ENCODE results near the gene AOAH.
A peak's percentile ranks its signal among the peaks of the same experiment; 100 is the strongest.

Gene AOAH

GRCh38 chr7:36723951-36724664, at the start of gene AOAH:
AOAH (minus strand) TSS chr7:36724494; CDS start chr7:36724148, 346 bp downstream.
- DNase-seq (ENCODE audit: low spot score): peak; percentile 94

DNA sequence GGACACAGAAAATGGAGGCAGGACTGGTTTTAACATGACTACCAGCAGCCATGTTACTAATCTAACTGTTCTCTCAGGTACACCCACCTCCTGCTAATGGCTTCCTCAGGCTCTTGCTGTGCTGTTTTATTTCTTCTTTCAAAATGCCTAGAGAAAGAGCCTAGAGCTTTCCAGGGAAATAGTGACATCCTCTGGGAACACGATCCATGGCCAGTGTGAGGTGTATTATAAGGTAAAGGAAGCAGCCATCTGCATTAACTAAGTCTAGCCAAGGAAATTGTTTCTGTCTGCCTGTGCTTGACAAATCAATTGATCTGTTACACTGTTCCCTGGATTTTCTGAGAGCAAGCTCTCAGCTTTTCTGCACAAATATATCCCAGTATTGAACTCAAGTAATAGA, 42.2 kb upstream of the AOAH start:
- no peak for DNase-seq (ENCODE audit: low spot score)

DNA sequence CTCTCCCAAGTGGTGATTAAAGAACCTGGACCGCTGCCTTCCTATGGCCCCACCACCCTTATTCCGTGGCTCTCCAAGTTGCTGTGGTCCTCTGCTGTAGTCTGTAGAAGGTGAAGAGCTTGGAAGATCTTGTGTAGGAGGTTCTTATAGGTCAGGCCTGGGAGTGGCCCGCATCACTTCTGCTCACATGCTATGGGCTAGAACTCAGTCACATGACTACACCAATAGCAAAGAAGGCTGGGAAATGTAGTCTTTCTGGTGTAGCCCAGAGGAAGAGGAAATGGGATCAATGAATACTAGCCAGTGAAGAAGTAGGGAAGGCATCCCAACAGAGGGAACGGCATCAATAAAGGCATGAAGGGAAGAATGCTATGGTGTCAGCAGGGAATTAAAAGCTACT, 41.3 kb upstream of the AOAH start:
- no peak for DNase-seq (ENCODE audit: low spot score)

DNA sequence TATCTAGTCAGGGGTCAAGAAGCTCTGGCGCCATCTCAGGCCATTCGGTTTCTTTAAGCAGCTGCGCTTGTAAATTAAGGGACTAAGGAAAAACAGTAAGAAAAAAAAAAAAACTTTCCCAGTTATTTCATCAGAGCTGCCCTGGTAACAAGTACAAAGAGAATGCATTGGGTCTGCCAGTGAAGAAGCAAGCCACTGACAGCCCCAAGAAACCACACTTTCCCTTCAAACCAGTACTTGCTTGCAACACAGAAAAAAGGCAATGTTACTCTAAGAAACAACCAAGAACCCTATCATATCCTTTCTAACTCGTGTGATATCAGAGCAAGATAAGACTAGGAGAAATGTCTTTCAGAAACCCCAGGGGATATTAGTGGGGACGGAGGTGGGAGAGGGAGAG, 40.6 kb upstream of the AOAH start:
- peak; percentile 27 for DNase-seq (ENCODE audit: low spot score)

- DNase-seq (ENCODE audit: low spot score): no peak
Measured at GRCh38 chr7:36763132-36763816, 39.0 kb upstream of the AOAH start.

DNA sequence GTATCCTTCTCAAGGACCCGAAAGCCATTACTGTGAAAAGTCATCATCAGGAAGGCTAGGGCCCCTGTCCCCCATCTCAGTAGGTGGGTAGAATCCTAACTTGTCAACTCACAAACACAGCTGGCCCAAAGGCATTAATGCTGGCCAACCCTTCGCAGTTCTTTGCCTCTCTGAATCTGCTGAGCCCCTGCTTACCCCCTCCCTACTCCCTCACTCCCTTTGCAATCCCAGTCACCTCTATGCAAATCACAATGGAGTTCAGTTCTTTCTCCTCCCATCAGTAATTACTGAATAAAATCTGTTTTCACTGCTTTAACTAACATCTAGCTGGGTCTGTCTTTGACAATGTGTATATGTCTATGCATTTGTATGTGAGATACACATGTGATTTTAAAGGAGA, 38.1 kb upstream of the AOAH start:
- no peak for DNase-seq (ENCODE audit: low spot score)

DNA sequence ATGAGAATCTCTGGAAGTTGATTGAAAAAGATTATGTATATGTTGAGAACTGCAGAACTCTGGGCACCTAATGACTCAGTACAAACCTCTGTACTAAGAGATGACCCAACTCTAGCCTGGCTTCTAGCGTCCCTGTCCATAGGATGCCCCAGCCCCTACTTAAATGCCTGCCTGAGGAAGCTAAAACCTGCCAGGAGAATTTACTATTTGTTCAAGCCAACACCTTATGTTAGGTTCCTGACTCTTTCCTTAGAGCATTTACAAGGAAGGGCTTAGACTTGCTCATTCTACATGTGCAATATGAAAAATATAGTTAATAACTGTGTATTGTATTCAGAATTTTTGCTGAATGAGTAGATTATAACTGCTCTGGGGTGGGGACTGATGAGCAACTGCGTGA, 37.5 kb upstream of the AOAH start:
- no peak for DNase-seq (ENCODE audit: low spot score)

DNA sequence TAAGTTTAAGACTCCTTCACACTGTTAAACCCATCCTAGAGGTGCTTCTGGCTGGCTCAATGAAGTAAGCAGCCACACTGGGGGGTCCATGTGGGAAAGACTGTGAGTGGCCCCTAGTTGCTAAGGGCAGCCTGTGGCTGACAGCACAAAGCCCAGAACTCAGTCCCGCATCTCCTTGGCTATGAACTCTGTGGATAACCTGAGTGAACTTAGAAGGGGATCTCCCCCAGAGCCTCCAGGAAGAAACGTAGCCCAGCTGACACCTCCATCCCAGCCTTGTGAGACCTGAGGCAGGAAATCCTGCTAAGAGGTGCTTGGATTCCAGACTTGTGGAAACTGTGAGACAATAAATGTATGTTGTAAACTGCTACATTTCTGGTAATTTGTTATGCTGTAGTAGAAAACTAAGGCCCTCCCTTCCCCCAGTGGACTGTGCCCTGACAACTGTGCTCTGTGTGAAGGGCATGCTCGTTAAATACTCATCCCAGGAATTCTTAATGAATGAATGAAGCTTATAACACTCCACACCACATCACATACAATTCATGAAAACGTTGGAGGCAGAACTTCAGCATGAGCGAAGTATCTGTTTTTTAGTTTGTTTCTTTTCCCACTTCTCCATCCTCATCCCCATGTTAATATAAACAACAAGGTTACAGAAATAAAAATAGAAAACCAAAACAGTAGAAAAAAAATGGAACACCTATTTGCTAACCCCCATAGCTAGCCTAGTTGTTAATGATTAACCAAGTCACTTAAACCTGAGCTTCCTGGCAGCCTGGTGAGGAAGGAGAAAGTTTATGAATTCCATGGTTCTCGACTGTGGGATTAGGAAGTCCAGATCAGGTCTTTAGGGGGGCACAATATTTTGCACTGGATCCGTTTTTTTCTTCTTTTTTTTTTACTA, 36.8 kb upstream of the AOAH start:
- no peak for DNase-seq (ENCODE audit: low spot score)

GRCh38 chr7:36758879-36759278, 34.6 kb upstream of the AOAH start:
- DNase-seq (ENCODE audit: low spot score): no peak

DNA sequence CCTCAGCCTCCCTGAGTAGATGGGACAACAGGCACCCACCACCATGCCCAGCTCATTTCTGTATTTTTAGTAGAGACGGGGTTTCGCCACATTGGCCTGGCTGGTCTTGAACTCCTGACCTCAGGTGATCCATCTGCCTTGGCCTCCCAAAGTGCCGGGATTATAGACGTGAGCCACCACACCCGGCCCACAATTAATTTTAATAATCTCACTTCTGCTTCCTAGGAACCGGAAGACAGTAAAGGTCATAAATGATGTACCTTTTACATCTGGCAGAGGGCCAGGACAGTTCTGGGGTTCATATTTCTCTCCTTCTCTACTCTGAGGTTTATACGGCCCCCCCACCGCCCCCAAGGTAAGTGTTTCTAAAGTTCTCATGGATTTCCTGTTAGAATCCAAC, 31.2 kb upstream of the AOAH start:
- no peak for DNase-seq (ENCODE audit: low spot score)

DNA sequence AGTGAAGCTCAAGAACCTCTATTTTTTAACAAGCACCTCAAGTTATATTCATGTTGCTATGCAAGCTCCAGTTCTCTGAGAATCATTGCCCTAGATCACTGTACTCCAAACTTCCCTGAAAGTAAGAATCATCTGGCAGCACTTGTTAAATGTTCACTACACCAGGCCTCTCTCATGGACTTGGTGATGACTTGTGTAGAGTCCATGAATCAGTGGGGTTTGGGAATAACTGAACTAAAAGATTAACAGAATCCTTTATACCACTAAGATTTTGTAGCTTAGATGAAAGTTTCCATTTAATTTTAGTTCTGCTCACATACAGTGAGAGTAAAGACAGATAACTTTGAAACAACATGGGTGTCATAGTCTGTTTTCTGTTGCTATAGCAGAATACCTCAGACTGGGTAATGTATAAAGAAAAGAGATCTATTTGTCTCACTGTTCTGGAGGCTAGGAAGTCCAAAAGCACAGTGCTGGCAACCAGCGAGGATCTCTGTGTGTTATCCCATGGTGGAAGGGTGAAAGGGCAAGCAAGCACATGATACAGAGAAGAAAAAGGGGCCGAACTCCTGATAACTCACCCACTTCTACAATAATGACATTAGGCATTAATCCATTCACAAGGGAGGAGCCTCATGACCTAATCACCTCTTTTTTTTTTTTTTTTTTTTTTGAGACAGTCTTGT, 27.9 kb upstream of the AOAH start:
- no peak for DNase-seq (ENCODE audit: low spot score)

DNA sequence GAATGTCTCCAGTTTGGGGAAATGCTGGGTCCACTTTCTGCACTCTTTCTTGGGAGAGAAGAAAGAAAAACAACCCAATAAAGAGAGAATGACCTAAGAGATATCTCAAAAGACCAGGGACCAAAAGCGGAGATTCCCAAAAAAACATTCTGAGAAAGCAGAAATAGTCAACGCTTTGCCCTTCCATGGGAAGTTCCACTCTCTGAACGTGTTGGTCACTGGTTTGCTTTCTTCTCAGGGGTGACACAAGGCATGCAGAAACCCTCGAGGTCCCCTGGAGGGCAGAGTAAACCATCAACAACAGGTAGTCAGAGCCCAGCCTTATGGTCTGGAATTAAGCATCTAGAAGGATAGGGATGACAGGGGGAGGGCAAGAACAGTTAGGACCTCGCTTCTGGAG, 26.2 kb upstream of the AOAH start:
- DNase-seq (ENCODE audit: low spot score): no peak

- no peak for DNase-seq (ENCODE audit: low spot score)
Measured at GRCh38 chr7:36749282-36749960, 25.1 kb upstream of the AOAH start.

GRCh38 chr7:36748017-36748487, 23.8 kb upstream of the AOAH start:
- DNase-seq (ENCODE audit: low spot score): peak; percentile 72

DNA sequence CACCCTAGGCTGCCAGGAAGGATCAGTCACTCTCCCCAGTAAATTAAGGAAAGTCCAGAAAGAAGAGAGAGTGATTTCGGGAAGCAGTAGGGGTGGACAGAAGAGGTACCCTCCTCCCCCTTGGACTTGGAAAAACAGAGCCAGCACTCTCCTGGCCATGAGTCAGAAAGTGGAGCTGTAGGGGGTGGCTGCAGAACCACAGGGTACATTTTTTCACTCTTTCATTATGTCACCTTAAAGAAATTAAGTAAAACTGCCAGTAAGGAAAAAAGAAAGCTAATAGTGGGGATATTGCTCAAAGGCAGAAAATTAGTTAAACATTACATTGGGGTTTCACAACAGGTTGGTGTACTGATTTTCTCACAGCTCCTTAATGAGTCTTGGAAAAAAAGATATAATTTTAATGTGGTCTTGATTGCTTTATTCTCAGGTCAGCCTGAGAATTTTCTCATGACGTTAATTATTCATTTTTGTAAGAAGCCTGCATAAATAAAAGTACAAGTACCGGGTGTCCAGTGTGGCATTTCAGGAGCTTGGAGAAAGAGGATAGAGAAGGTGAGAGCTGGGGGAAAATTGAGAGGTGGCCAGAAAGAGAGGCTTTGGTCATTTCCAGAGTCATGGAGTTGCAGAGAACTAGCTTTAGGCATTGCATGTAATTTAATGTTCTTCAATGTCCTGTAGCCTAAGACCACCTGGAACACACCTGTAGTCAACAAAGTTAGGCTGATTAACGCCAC, 23.2 kb upstream of the AOAH start:
- DNase-seq (ENCODE audit: low spot score): no peak

DNA sequence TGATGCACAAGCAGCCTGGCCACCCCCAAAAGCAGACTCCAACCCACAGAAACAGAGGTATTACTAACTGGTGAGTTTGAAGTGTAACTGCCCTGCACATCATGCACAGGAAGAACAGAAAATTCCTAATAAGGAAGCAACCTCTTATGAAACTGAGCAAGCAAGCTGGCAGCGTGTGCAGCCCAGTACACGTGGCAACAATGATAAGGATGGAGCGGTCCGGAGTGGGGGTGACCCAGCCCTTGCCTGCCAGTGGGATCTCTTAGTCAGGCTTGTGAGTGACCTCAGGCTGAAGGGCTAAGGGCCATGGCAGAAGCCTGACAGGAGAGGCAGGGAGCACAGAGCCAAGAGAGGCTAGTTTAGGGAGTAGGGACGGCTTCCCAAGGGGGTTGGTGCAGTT, 22.1 kb upstream of the AOAH start:
- DNase-seq (ENCODE audit: low spot score): no peak

- no peak for DNase-seq (ENCODE audit: low spot score)
Measured at GRCh38 chr7:36742911-36743775, 18.8 kb upstream of the AOAH start.

GRCh38 chr7:36741866-36742265, 17.6 kb upstream of the AOAH start:
- DNase-seq (ENCODE audit: low spot score): no peak

GRCh38 chr7:36739351-36739750, 15.1 kb upstream of the AOAH start:
- DNase-seq (ENCODE audit: low spot score): no peak

DNA sequence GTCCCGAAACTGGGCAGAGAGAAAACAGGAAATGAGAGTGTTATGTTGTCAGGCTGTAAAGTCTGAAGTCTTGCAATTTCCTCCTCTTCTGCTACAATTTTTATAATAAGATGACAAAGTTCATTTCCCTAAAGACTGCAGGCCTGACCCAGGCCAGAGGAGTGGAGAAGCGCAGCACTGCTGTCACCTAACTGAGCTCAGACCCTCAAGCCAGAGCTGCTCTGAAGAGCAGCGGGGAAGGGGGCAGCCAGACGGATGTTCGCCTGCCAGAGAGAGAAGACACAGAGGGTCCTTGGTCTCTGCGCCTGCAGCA, 12.6 kb upstream of the AOAH start:
- no peak for DNase-seq (ENCODE audit: low spot score)
